Measurements from ENCODE around the gene GLB1L3.

- TF ChIP-seq, protein P1, sequence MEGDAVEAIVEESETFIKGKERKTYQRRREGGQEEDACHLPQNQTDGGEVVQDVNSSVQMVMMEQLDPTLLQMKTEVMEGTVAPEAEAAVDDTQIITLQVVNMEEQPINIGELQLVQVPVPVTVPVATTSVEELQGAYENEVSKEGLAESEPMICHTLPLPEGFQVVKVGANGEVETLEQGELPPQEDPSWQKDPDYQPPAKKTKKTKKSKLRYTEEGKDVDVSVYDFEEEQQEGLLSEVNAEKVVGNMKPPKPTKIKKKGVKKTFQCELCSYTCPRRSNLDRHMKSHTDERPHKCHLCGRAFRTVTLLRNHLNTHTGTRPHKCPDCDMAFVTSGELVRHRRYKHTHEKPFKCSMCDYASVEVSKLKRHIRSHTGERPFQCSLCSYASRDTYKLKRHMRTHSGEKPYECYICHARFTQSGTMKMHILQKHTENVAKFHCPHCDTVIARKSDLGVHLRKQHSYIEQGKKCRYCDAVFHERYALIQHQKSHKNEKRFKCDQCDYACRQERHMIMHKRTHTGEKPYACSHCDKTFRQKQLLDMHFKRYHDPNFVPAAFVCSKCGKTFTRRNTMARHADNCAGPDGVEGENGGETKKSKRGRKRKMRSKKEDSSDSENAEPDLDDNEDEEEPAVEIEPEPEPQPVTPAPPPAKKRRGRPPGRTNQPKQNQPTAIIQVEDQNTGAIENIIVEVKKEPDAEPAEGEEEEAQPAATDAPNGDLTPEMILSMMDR (IDR thresholded peaks at IDR 0.05; ENCODE audit: poor library complexity) = no peak
- TF ChIP-seq EZH2phosphoT487 (IDR thresholded peaks at IDR 0.05; ENCODE audit: low read depth, severe bottlenecking, unreplicated experiment) = no peak
Measured at GRCh38 chr11:134264966-134265764, 11.0 kb upstream of the GLB1L3 start.

All from hepatocyte (in vitro differentiated cells).